ENCODE results near the gene DGCR2.
"Not testable (repeated sequence)": the region's sequence is repeated elsewhere in the genome, so short reads cannot be mapped to it uniquely, and the experiment has no call there.

DGCR2 gene

GRCh38 chr22:19027371-19028059 lies 94.7 kb downstream of the DGCR2 start:
- DNase-seq; in situ Hi-C loops (cut with MboI; ENCODE audit: low pct_unique_long_range_greater_than_20kb, low sequenced_read_pairs): not testable (repeated sequence)

GRCh38 chr22:19026080-19026479 lies 96.1 kb downstream of the DGCR2 start:
- in situ Hi-C loops (cut with MboI; ENCODE audit: low pct_unique_long_range_greater_than_20kb, low sequenced_read_pairs); DNase-seq: not testable (repeated sequence)

GRCh38 chr22:19024956-19025489 lies 97.2 kb downstream of the DGCR2 start:
- in situ Hi-C loops (cut with MboI; ENCODE audit: low pct_unique_long_range_greater_than_20kb, low sequenced_read_pairs); DNase-seq: not testable (repeated sequence)

GRCh38 chr22:19023931-19024330 lies 98.3 kb downstream of the DGCR2 start:
- in situ Hi-C loops (cut with MboI; ENCODE audit: low pct_unique_long_range_greater_than_20kb, low sequenced_read_pairs); DNase-seq: not testable (repeated sequence)

GRCh38 chr22:19022755-19023154 lies 99.5 kb downstream of the DGCR2 start:
- in situ Hi-C loops (cut with MboI; ENCODE audit: low pct_unique_long_range_greater_than_20kb, low sequenced_read_pairs) = no loop called here
- no peak for DNase-seq

- DNase-seq = no peak
- in situ Hi-C loops (cut with MboI; ENCODE audit: low pct_unique_long_range_greater_than_20kb, low sequenced_read_pairs) = no loop called here
Measured at GRCh38 chr22:19019679-19020032, 102.6 kb downstream of the DGCR2 start.

- in situ Hi-C loops (cut with MboI; ENCODE audit: low pct_unique_long_range_greater_than_20kb, low sequenced_read_pairs) = no loop called here
- DNase-seq = no peak
Measured at GRCh38 chr22:19019029-19019678, 103.1 kb downstream of the DGCR2 start.

GRCh38 chr22:19018256-19018655 lies 104.0 kb downstream of the DGCR2 start:
- DNase-seq = no peak
- in situ Hi-C loops (cut with MboI; ENCODE audit: low pct_unique_long_range_greater_than_20kb, low sequenced_read_pairs) = no loop called here

GRCh38 chr22:19016081-19016766 lies 106.0 kb downstream of the DGCR2 start:
- no peak for DNase-seq
- in situ Hi-C loops (cut with MboI; ENCODE audit: low pct_unique_long_range_greater_than_20kb, low sequenced_read_pairs) = no loop called here

- DNase-seq = no peak
- in situ Hi-C loops (cut with MboI; ENCODE audit: low pct_unique_long_range_greater_than_20kb, low sequenced_read_pairs) = no loop called here
Measured at GRCh38 chr22:19014886-19015285, 107.3 kb downstream of the DGCR2 start.

- DNase-seq; in situ Hi-C loops (cut with MboI; ENCODE audit: low pct_unique_long_range_greater_than_20kb, low sequenced_read_pairs): not testable (repeated sequence)
Measured at GRCh38 chr22:19013881-19014598, 108.2 kb downstream of the DGCR2 start.

GRCh38 chr22:19013411-19013810 lies 108.8 kb downstream of the DGCR2 start:
- DNase-seq; in situ Hi-C loops (cut with MboI; ENCODE audit: low pct_unique_long_range_greater_than_20kb, low sequenced_read_pairs): not testable (repeated sequence)

GRCh38 chr22:19012308-19012986 lies 109.8 kb downstream of the DGCR2 start:
- in situ Hi-C loops (cut with MboI; ENCODE audit: low pct_unique_long_range_greater_than_20kb, low sequenced_read_pairs) = no loop called here
- DNase-seq = no peak

GRCh38 chr22:19011611-19012010 lies 110.6 kb downstream of the DGCR2 start:
- in situ Hi-C loops (cut with MboI; ENCODE audit: low pct_unique_long_range_greater_than_20kb, low sequenced_read_pairs); DNase-seq: not testable (repeated sequence)

- in situ Hi-C loops (cut with MboI; ENCODE audit: low pct_unique_long_range_greater_than_20kb, low sequenced_read_pairs) = no loop called here
- DNase-seq = no peak
Measured at GRCh38 chr22:19011075-19011474, 111.1 kb downstream of the DGCR2 start.

GRCh38 chr22:19005905-19006304 lies 116.3 kb downstream of the DGCR2 start:
- in situ Hi-C loops (cut with MboI; ENCODE audit: low pct_unique_long_range_greater_than_20kb, low sequenced_read_pairs) = no loop called here
- no peak for DNase-seq

- DNase-seq = no peak
- in situ Hi-C loops (cut with MboI; ENCODE audit: low pct_unique_long_range_greater_than_20kb, low sequenced_read_pairs) = no loop called here
Measured at GRCh38 chr22:19004471-19004870, 117.7 kb downstream of the DGCR2 start.

- in situ Hi-C loops (cut with MboI; ENCODE audit: low pct_unique_long_range_greater_than_20kb, low sequenced_read_pairs) = no loop called here
Measured at GRCh38 chr22:19003508-19003907, 118.7 kb downstream of the DGCR2 start.

GRCh38 chr22:19002684-19003038 lies 119.6 kb downstream of the DGCR2 start:
- in situ Hi-C loops (cut with MboI; ENCODE audit: low pct_unique_long_range_greater_than_20kb, low sequenced_read_pairs) = no loop called here

More at GRCh38 chr22:19003508-19003907, 118.7 kb downstream of the DGCR2 start:
- DNase-seq = no peak

More at GRCh38 chr22:19002684-19003038, 119.6 kb downstream of the DGCR2 start:
- DNase-seq = no peak
